SK-N-MC (cell line): Measurements from ENCODE around the gene TRPC4AP.

Source experiments
- DNase-seq: peaks from one replicate; pipeline ENCODE4 v3.0.0-alpha.2; 2011; ENCODE audit warnings: low read depth, low spot score
- H3K27ac ChIP-seq: fragments of 200-600 bp; sonication (generic); 2 replicates; pipeline ENCODE4 v1.5.1; 2016; ENCODE audit warnings: mixed run types
- H3K36me3 ChIP-seq: fragments of 200-600 bp; sonication (generic); 2 replicates; pipeline ENCODE4 v1.6.1; 2017; ENCODE audit warnings: antibody characterized with exemption, low read length, mixed read lengths; ENCODE audit not compliant: insufficient read depth
- H3K4me3 ChIP-seq: fragments of 200-600 bp; sonication (generic); 2 replicates; pipeline ENCODE4 v1.5.1; 2016
- H3K9ac ChIP-seq: fragments of 200-600 bp; sonication (generic); 2 replicates; pipeline ENCODE4 v1.8.0; 2017; ENCODE audit warnings: mixed run types, mixed read lengths; ENCODE audit not compliant: insufficient read length
- H3K9me3 ChIP-seq: fragments of 200-600 bp; sonication (generic); 2 replicates; pipeline ENCODE4 v1.6.1; 2017; ENCODE audit warnings: low read depth, mild to moderate bottlenecking, antibody characterized with exemption, low read length, moderate library complexity, mixed read lengths
- EZH2 ChIP-seq: fragments of 200-600 bp; sonication (generic); IDR thresholded peaks from one replicate; pipeline ENCODE4 v1.6.1; 2017; ENCODE audit warnings: antibody characterized with exemption
- FOXP2 ChIP-seq: optimal IDR thresholded peaks from 2 replicates; pipeline ENCODE3; 2011; ENCODE audit warnings: mild to moderate bottlenecking, moderate library complexity; ENCODE audit not compliant: insufficient read depth; ENCODE audit errors: extremely low read length, control extremely low read depth
- POLR2AphosphoS5 ChIP-seq: IDR thresholded peaks from 2 replicates; pipeline ENCODE4 v1.6.1; 2012; ENCODE audit warnings: mild to moderate bottlenecking, low read depth, low read length, borderline replicate concordance

The TRPC4AP gene

GRCh38 chr20:35039146-35039545 is 53.5 kb downstream of the TRPC4AP start:
- Histone ChIP-seq H3K9ac (no peak overlapping the region), H3K9me3 (no peaks in the 10 kb centered on the region), H3K27ac (no peak overlapping the region; the same call in 1 of the 2 replicates), H3K36me3 (peaks cover 36% of the 10 kb centered on the region), H3K4me3 (no peak overlapping the region)
- TF ChIP-seq POLR2AphosphoS5 = no peak
- TF ChIP-seq EZH2 = no peak
- no peak for TF ChIP-seq FOXP2
- DNase-seq = no peak

- no peak overlapping the region for H3K9ac ChIP-seq
- no peak for DNase-seq
- peaks cover 53% of the 10 kb centered on the region for H3K36me3 ChIP-seq
- H3K4me3 ChIP-seq = no peak overlapping the region
- no peaks in the 10 kb centered on the region for H3K9me3 ChIP-seq
- TF ChIP-seq EZH2 (no peak), POLR2AphosphoS5 (no peak), FOXP2 (no peak)
- H3K27ac ChIP-seq = no peak overlapping the region
These were observed 58.5 kb downstream of the TRPC4AP start for GRCh38 chr20:35034145-35034544.

DNA sequence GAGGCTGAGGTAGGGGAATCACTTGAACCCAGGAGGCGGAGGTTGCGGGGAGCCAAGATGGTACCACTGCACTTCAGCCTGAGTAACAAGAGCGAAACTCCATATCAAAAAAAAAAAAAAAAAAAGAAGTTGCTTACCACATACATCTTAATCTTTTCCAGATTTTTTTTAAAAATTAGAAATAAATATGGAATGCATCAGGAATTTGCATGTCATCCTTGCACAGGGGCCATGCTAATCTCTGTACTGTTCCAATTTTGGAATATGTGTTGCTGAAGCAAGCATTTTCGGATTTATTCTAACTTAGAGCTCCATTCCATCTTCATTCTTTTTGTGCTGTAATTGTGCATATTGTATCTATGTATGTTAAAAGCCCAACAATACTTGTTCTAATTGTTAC is 62.5 kb downstream of the TRPC4AP start:
- peaks cover 45% of the 10 kb centered on the region for H3K36me3 ChIP-seq
- H3K4me3 ChIP-seq = no peak overlapping the region
- H3K27ac ChIP-seq = no peak overlapping the region
- no peak overlapping the region for H3K9ac ChIP-seq
- H3K9me3 ChIP-seq = no peaks in the 10 kb centered on the region
- TF ChIP-seq EZH2 (no peak), POLR2AphosphoS5 (no peak), FOXP2 (no peak)
- no peak for DNase-seq

DNA sequence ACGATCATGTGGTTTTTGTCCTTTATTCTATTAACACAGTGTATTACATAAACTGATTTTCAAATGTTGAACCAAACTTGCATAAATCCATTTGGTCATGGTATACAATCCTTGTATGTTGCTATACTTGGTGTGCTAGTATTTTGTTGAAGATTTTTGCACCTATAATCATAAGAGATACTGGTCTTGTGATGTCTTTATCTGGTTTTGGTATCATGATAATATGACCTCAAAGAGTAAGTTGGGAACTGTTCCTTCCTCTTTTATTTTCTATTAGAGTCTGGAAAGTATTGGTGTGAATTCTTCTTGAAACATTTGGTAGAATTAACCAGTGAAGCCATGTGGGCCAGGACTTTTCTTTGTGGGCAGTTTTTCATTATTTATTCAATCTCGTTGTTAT is 65.3 kb downstream of the TRPC4AP start:
- Histone ChIP-seq H3K36me3 (peaks cover 22% of the 10 kb centered on the region), H3K9me3 (no peaks in the 10 kb centered on the region), H3K4me3 (no peak overlapping the region), H3K9ac (no peak overlapping the region), H3K27ac (no peak overlapping the region)
- no peak for DNase-seq
- TF ChIP-seq POLR2AphosphoS5 (no peak), FOXP2 (no peak), EZH2 (no peak)

GRCh38 chr20:35025116-35025515 is 67.5 kb downstream of the TRPC4AP start:
- Histone ChIP-seq H3K36me3 (peaks cover 12% of the 10 kb centered on the region), H3K4me3 (no peak overlapping the region), H3K27ac (no peak overlapping the region), H3K9me3 (no peaks in the 10 kb centered on the region), H3K9ac (no peak overlapping the region)
- DNase-seq = no peak
- TF ChIP-seq POLR2AphosphoS5 (no peak), FOXP2 (no peak), EZH2 (no peak)

DNA sequence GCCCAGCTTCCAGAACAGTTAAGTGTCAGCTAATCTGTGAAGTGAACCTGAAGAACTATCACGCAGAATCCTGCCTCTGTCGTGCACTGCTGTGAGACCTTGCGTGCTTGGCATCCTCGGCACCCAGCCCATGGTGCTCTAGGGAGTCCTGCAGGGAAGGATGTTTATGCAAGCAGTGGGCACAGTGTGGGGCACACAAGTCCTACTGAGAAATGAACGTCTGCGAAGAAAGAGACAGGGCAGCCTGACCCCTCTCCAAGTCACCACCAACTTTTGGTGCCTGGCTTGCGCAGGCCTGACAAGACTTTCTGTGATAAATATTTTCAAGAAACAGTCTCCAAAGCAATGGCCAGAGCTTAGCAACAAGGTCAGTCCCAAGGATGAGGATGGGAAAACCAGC is 69.0 kb downstream of the TRPC4AP start:
- Histone ChIP-seq H3K9ac (no peak overlapping the region), H3K36me3 (peaks cover 11% of the 10 kb centered on the region; the same call in 1 of the 2 replicates), H3K4me3 (no peak overlapping the region), H3K27ac (no peak overlapping the region), H3K9me3 (no peaks in the 10 kb centered on the region)
- DNase-seq = no peak
- TF ChIP-seq FOXP2 (no peak), POLR2AphosphoS5 (no peak), EZH2 (no peak)

GRCh38 chr20:35021831-35022230 is 70.8 kb downstream of the TRPC4AP start:
- TF ChIP-seq EZH2 (no peak), POLR2AphosphoS5 (no peak), FOXP2 (no peak)

GRCh38 chr20:35021063-35021462 is 71.5 kb downstream of the TRPC4AP start:
- TF ChIP-seq FOXP2 = no peak
- H3K36me3 ChIP-seq = peaks cover 14% of the 10 kb centered on the region; the same call in 1 of the 2 replicates
- no peaks in the 10 kb centered on the region for H3K9me3 ChIP-seq
- H3K9ac ChIP-seq = no peak overlapping the region
- no peak overlapping the region for H3K27ac ChIP-seq
- DNase-seq = no peak
- no peak overlapping the region for H3K4me3 ChIP-seq

More at GRCh38 chr20:35021831-35022230, 70.8 kb downstream of the TRPC4AP start:
- DNase-seq = no peak
- no peak overlapping the region for H3K27ac ChIP-seq
- H3K4me3 ChIP-seq = no peak overlapping the region
- H3K36me3 ChIP-seq = peaks cover 11% of the 10 kb centered on the region; the same call in 1 of the 2 replicates
- H3K9me3 ChIP-seq = no peaks in the 10 kb centered on the region
- no peak overlapping the region for H3K9ac ChIP-seq

DNA sequence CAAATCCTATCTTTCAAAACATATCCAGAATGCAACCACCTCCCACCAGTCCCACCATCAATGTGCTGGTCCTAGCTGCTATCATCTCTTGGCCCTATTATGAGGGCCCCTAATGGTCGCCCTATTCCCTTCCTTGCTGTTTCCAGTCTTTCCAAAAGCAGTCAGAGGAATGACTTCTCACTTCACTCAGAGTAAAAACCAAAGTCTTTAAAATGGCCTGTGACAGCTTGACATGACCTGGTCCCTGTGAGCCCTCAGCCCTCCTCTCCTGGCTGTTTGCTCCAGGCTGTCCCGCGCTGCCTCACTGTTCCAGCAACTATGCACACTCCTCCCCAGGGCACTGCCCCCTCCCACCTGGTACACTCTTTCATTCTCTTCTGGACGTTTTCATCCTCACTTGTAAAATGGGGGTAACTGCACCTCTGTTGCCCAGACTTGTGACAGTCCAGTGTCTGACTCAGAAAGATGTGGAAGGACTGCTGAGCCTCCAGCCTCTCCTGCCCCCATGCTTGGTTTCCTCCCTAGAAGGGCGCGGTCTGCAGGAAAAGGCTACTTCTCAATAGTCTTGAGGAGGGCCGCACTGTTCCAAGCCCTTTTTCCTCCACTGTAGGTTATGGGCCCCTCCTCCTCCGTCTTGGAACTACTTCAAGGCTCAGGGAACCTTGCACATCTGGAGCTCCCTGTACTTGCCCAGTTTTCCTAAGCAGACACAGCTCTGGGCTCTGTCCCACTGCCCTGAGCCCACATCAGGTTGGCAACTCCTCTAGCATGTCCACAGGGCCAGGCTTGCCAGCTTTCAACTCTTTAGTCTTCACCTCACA is 72.3 kb downstream of the TRPC4AP start:
- Histone ChIP-seq H3K9me3 (no peaks in the 10 kb centered on the region), H3K36me3 (peaks cover 22% of the 10 kb centered on the region), H3K27ac (no peak overlapping the region), H3K4me3 (no peak overlapping the region), H3K9ac (no peak overlapping the region)
- no peak for DNase-seq
- TF ChIP-seq POLR2AphosphoS5 (no peak), FOXP2 (no peak), EZH2 (no peak)
